Loucy (cell line): ENCODE results near the gene CXCL12.

Experiments used
- H2AFZ ChIP-seq: fragments of 200-600 bp; sonication (generic); 2 replicates; pipeline ENCODE4 v1.6.0; 2016; ENCODE audit warnings: antibody characterized with exemption, mild to moderate bottlenecking, low read length, moderate library complexity
- H3F3A ChIP-seq: fragments of 200-600 bp; 2 replicates; pipeline ENCODE4 v1.6.0; 2016; ENCODE audit warnings: antibody characterized with exemption, low read depth, mild to moderate bottlenecking
- H3K27me3 ChIP-seq: fragments of 200-600 bp; sonication (generic); 2 replicates; pipeline ENCODE4 v1.6.1; 2014; ENCODE audit warnings: low read length, mild to moderate bottlenecking; ENCODE audit not compliant: insufficient read depth, poor library complexity, severe bottlenecking
- H3K36me3 ChIP-seq: fragments of 200-600 bp; sonication (generic); 2 replicates; pipeline ENCODE4 v1.6.1; 2016; ENCODE audit warnings: low read length; ENCODE audit not compliant: insufficient read depth
- H3K4me1 ChIP-seq: fragments of 200-600 bp; sonication (generic); 2 replicates; pipeline ENCODE4 v1.5.1; 2014; ENCODE audit warnings: low read length, mild to moderate bottlenecking; ENCODE audit not compliant: insufficient read depth, poor library complexity, severe bottlenecking
- H3K4me2 ChIP-seq: fragments of 200-600 bp; sonication (generic); 2 replicates; pipeline ENCODE4 v1.6.0; 2014; ENCODE audit warnings: antibody characterized with exemption, low read length, low read depth, mild to moderate bottlenecking; ENCODE audit not compliant: poor library complexity, severe bottlenecking
- H3K4me3 ChIP-seq: fragments of 200-600 bp; sonication (generic); 2 replicates; pipeline ENCODE4 v1.5.1; 2014; ENCODE audit warnings: low read length, mild to moderate bottlenecking, mixed read lengths; ENCODE audit not compliant: poor library complexity, severe bottlenecking
- H3K79me2 ChIP-seq: fragments of 200-600 bp; sonication (generic); 2 replicates; pipeline ENCODE4 v1.6.1; 2014; ENCODE audit warnings: low read length; ENCODE audit not compliant: insufficient read depth
- H3K9ac ChIP-seq: fragments of 200-600 bp; sonication (generic); 2 replicates; pipeline ENCODE4 v1.6.0; 2014; ENCODE audit warnings: mild to moderate bottlenecking, low read depth, low read length, moderate library complexity; ENCODE audit not compliant: poor library complexity, severe bottlenecking
- H3K9me2 ChIP-seq: fragments of 200-600 bp; sonication (generic); replicated peaks from 2 replicates; pipeline ENCODE4 v1.6.1; 2016; ENCODE audit warnings: low read depth, low read length, mixed read lengths
- H3K9me3 ChIP-seq: fragments of 200-600 bp; sonication (generic); 2 replicates; pipeline ENCODE4 v1.6.1; 2014; ENCODE audit warnings: mild to moderate bottlenecking, antibody characterized with exemption, low read length, low read depth; ENCODE audit not compliant: insufficient read depth
- H4K20me1 ChIP-seq: fragments of 200-600 bp; sonication (generic); 2 replicates; pipeline ENCODE4 v1.6.0; 2014; ENCODE audit warnings: antibody characterized with exemption, low read length, mild to moderate bottlenecking; ENCODE audit not compliant: insufficient read depth, poor library complexity, severe bottlenecking
- CTCF ChIP-seq: fragments of 200-600 bp; sonication (generic); conservative IDR thresholded peaks from 2 replicates; pipeline ENCODE4 v1.5.1; 2014; ENCODE audit warnings: mild to moderate bottlenecking, antibody characterized with exemption, low read length
- EZH2phosphoT487 ChIP-seq: fragments of 200-600 bp; IDR thresholded peaks from 2 replicates; pipeline ENCODE4 v1.6.1; 2018; ENCODE audit warnings: antibody characterized with exemption, mild to moderate bottlenecking, moderate library complexity, borderline replicate concordance

CXCL12 gene

GRCh38 chr10:44402465-44403195, 17.7 kb upstream of the CXCL12 start:
- H2AFZ ChIP-seq, result no peak overlapping the region
- H3K9me2 ChIP-seq, result no peaks in the 10 kb centered on the region
- no peak overlapping the region for H3K4me3 ChIP-seq
- TF ChIP-seq CTCF (no peak), EZH2phosphoT487 (no peak)
- no peaks in the 10 kb centered on the region for H3K9me3 ChIP-seq
- no peaks in the 10 kb centered on the region for H3K4me1 ChIP-seq
- no peaks in the 10 kb centered on the region for H3K36me3 ChIP-seq
- peak overlapping the region; percentile 14 for H3K4me2 ChIP-seq
- H3K27me3 ChIP-seq, result no peaks in the 10 kb centered on the region
- H3K9ac ChIP-seq, result no peak overlapping the region
- H3F3A ChIP-seq, result no peaks in the 10 kb centered on the region
- no peaks in the 10 kb centered on the region for H3K79me2 ChIP-seq
- H4K20me1 ChIP-seq, result no peaks in the 10 kb centered on the region

- H3K4me1 ChIP-seq, result no peaks in the 10 kb centered on the region
- no peaks in the 10 kb centered on the region for H3K36me3 ChIP-seq
- H3K4me2 ChIP-seq, result no peak overlapping the region
- H3K9me2 ChIP-seq, result no peaks in the 10 kb centered on the region
- H3K79me2 ChIP-seq, result no peaks in the 10 kb centered on the region
- H3K9me3 ChIP-seq, result no peaks in the 10 kb centered on the region
- H2AFZ ChIP-seq, result no peak overlapping the region
- no peaks in the 10 kb centered on the region for H3F3A ChIP-seq
- H3K4me3 ChIP-seq, result no peak overlapping the region
- H3K27me3 ChIP-seq, result no peaks in the 10 kb centered on the region
- H4K20me1 ChIP-seq, result no peaks in the 10 kb centered on the region
- H3K9ac ChIP-seq, result no peak overlapping the region
- no peak for TF ChIP-seq EZH2phosphoT487
- TF ChIP-seq CTCF, result no peak
These were observed 15.6 kb upstream of the CXCL12 start for GRCh38 chr10:44400541-44400940.

- no peaks in the 10 kb centered on the region for H3K27me3 ChIP-seq
- no peaks in the 10 kb centered on the region for H3F3A ChIP-seq
- no peaks in the 10 kb centered on the region for H3K9me2 ChIP-seq
- H3K9me3 ChIP-seq, result no peaks in the 10 kb centered on the region
- H4K20me1 ChIP-seq, result no peaks in the 10 kb centered on the region
- H3K9ac ChIP-seq, result no peak overlapping the region
- H3K4me1 ChIP-seq, result no peaks in the 10 kb centered on the region
- H3K4me2 ChIP-seq, result no peak overlapping the region
- no peaks in the 10 kb centered on the region for H3K36me3 ChIP-seq
- TF ChIP-seq EZH2phosphoT487, result no peak
- no peak for TF ChIP-seq CTCF
- H3K79me2 ChIP-seq, result no peaks in the 10 kb centered on the region
- H2AFZ ChIP-seq, result no peak overlapping the region
- H3K4me3 ChIP-seq, result no peak overlapping the region
These were observed 15.0 kb upstream of the CXCL12 start for GRCh38 chr10:44399659-44400451.
